H9 (cell line): ENCODE measurements around the gene DPP10. TPM values are rescaled to one million over a fixed set of nuclear protein-coding genes. Genes with fewer than 3 reads are reported as not detected.

Source experiments
- DNase-seq: peaks from one replicate; pipeline ENCODE4 v3.0.0-alpha.2; 2017
- H2AFZ ChIP-seq: one replicate; pipeline ENCODE4 v1.6.1; 2013; ENCODE audit warnings: mild to moderate bottlenecking, low read length, control low read depth, moderate library complexity
- H2AK5ac ChIP-seq: 2 replicates; pipeline ENCODE4 v1.6.1; 2013; ENCODE audit warnings: low read length, control low read depth, mixed read lengths; ENCODE audit not compliant: insufficient read length
- H2BK120ac ChIP-seq: one replicate; pipeline ENCODE4 v1.6.1; 2013; ENCODE audit warnings: low read depth, mild to moderate bottlenecking, low read length, control low read depth, inconsistent platforms; ENCODE audit not compliant: poor library complexity, severe bottlenecking
- H2BK12ac ChIP-seq: 2 replicates; pipeline ENCODE4 v1.6.1; 2013; ENCODE audit warnings: low read length, control low read depth, mixed read lengths, low read depth; ENCODE audit not compliant: insufficient read length
- H2BK15ac ChIP-seq: 2 replicates; pipeline ENCODE4 v1.6.1; 2013; ENCODE audit warnings: low read depth, low read length, control low read depth
- H2BK20ac ChIP-seq: one replicate; pipeline ENCODE4 v1.6.1; 2013; ENCODE audit warnings: low read depth, mild to moderate bottlenecking, low read length, control low read depth, inconsistent platforms; ENCODE audit not compliant: poor library complexity, severe bottlenecking
- H2BK5ac ChIP-seq: 2 replicates; pipeline ENCODE4 v1.6.1; 2013; ENCODE audit warnings: low read length, control low read depth, mixed read lengths; ENCODE audit not compliant: insufficient read length
- H3K14ac ChIP-seq: 2 replicates; pipeline ENCODE4 v1.6.1; 2013; ENCODE audit warnings: low read length, control low read depth; ENCODE audit not compliant: insufficient read depth
- H3K18ac ChIP-seq: 2 replicates; pipeline ENCODE4 v1.6.1; 2013; ENCODE audit warnings: low read depth, mild to moderate bottlenecking, mixed read lengths, low read length, control low read depth; ENCODE audit not compliant: insufficient read length
- H3K23ac ChIP-seq: 2 replicates; pipeline ENCODE4 v1.6.1; 2013; ENCODE audit warnings: low read length, control low read depth, mixed read lengths, low read depth; ENCODE audit not compliant: insufficient read length
- H3K23me2 ChIP-seq: 2 replicates; pipeline ENCODE4 v1.6.1; 2013; ENCODE audit warnings: low read depth, mild to moderate bottlenecking, mixed read lengths, low read length, control low read depth; ENCODE audit not compliant: insufficient read length, poor library complexity, severe bottlenecking
- H3K27ac ChIP-seq: 2 replicates; pipeline ENCODE4 v1.5.1; 2013; ENCODE audit warnings: low read length, control low read depth, mixed read lengths, low read depth; ENCODE audit not compliant: insufficient read length
- H3K27me3 ChIP-seq: 2 replicates; pipeline ENCODE4 v1.6.1; 2013; ENCODE audit warnings: low read length, control low read depth, inconsistent platforms; ENCODE audit not compliant: insufficient read depth
- H3K4ac ChIP-seq: 2 replicates; pipeline ENCODE4 v1.6.1; 2013; ENCODE audit warnings: low read depth, mild to moderate bottlenecking, control low read depth, inconsistent platforms, low read length, moderate library complexity
- H3K4me1 ChIP-seq: 2 replicates; pipeline ENCODE4 v1.6.1; 2013; ENCODE audit warnings: low read length, control low read depth, inconsistent platforms; ENCODE audit not compliant: insufficient read depth
- H3K4me2 ChIP-seq: 2 replicates; pipeline ENCODE4 v1.6.1; 2013; ENCODE audit warnings: low read length, control low read depth, mixed read lengths; ENCODE audit not compliant: insufficient read length, insufficient read depth
- H3K56ac ChIP-seq: 2 replicates; pipeline ENCODE4 v1.6.1; 2013; ENCODE audit warnings: low read depth, mild to moderate bottlenecking, mixed read lengths, low read length, control low read depth; ENCODE audit not compliant: insufficient read length
- H3K79me1 ChIP-seq: 2 replicates; pipeline ENCODE4 v1.6.1; 2013; ENCODE audit warnings: low read depth, mild to moderate bottlenecking, moderate library complexity, low read length, control low read depth, inconsistent platforms; ENCODE audit not compliant: insufficient read depth, poor library complexity, severe bottlenecking
- H3K79me2 ChIP-seq: 2 replicates; pipeline ENCODE4 v1.6.1; 2013; ENCODE audit warnings: low read length, control low read depth, inconsistent platforms; ENCODE audit not compliant: insufficient read depth
- H3K9ac ChIP-seq: 2 replicates; pipeline ENCODE4 v1.6.1; 2013; ENCODE audit warnings: low read length, control low read depth, mixed read lengths; ENCODE audit not compliant: insufficient read length; ENCODE audit errors: extremely low read depth
- H3K9me3 ChIP-seq: one replicate; pipeline ENCODE4 v1.6.1; 2013; ENCODE audit warnings: low read depth, low read length, inconsistent platforms; ENCODE audit not compliant: control insufficient read depth
- H3T11ph ChIP-seq: one replicate; pipeline ENCODE4 v1.6.1; 2013; ENCODE audit warnings: mild to moderate bottlenecking, low read length, control low read depth, inconsistent platforms
- H4K20me1 ChIP-seq: one replicate; pipeline ENCODE4 v1.6.1; 2013; ENCODE audit not compliant: control insufficient read depth, insufficient read length, insufficient read depth
- H4K5ac ChIP-seq: 2 replicates; pipeline ENCODE4 v1.6.1; 2013; ENCODE audit warnings: low read depth, mild to moderate bottlenecking, mixed read lengths, low read length, control low read depth; ENCODE audit not compliant: insufficient read length
- H4K8ac ChIP-seq: replicated peaks from 2 replicates; pipeline ENCODE4 v1.6.1; 2013; ENCODE audit warnings: low read length, control low read depth, mixed read lengths, low read depth; ENCODE audit not compliant: insufficient read length
- H4K91ac ChIP-seq: 2 replicates; pipeline ENCODE4 v1.6.1; 2013; ENCODE audit warnings: low read depth, mild to moderate bottlenecking, moderate library complexity, mixed read lengths, low read length, control low read depth; ENCODE audit not compliant: insufficient read length
- H3K27ac Mint-ChIP-seq, 3 experiments: 2 replicates in 2 of 3; 3 replicates in 1 of 3; pipeline ENCODE4 v1.8.0; 2020 to 2021; ENCODE audit warnings: mixed read lengths in 3 of 3, mild to moderate bottlenecking in 1 of 3, moderate library complexity in 1 of 3
- H3K27me3 Mint-ChIP-seq: 2 replicates; pipeline ENCODE4 v1.8.0; 2021; ENCODE audit warnings: low read depth, mild to moderate bottlenecking, moderate library complexity, mixed read lengths
- H3K36me3 Mint-ChIP-seq, 3 experiments: 2 replicates in 2 of 3; 3 replicates in 1 of 3; pipeline ENCODE4 v1.8.0; 2020 to 2021; ENCODE audit warnings: low read depth in 3 of 3, mixed read lengths in 3 of 3; ENCODE audit not compliant: insufficient read depth in 1 of 3
- H3K4me1 Mint-ChIP-seq, 2 experiments: 2 replicates each; pipeline ENCODE4 v1.8.0; 2020; ENCODE audit warnings: mixed read lengths in 2 of 2
- H3K4me3 Mint-ChIP-seq, 2 experiments: 2 replicates in 1 of 2; 3 replicates in 1 of 2; pipeline ENCODE4 v1.8.0; 2020 to 2021; ENCODE audit warnings: mild to moderate bottlenecking in 2 of 2, mixed read lengths in 2 of 2, moderate library complexity in 1 of 2
- H3K9me3 Mint-ChIP-seq, 2 experiments: 2 replicates in 1 of 2; 3 replicates in 1 of 2; pipeline ENCODE4 v1.8.0; 2020; ENCODE audit warnings: mild to moderate bottlenecking in 2 of 2, mixed read lengths in 2 of 2, moderate library complexity in 1 of 2
- CTCF ChIP-seq: fragments of 200-600 bp; sonication (generic); conservative IDR thresholded peaks from 3 replicates; pipeline ENCODE4 v1.8.0; 2021; ENCODE audit warnings: antibody characterized with exemption, mild to moderate bottlenecking
- WGBS: extraction: QIAGEN DNeasy Blood & Tissue Kit; methylation state at CpG from one replicate; pipeline ENCODE4 v1.1.7; 2013; ENCODE audit warnings: missing lambda C conversion rate, low lambda C conversion rate, mixed read lengths; ENCODE audit not compliant: insufficient read length; ENCODE audit errors: extremely low coverage; 5-methylcytosine and 5-hydroxymethylcytosine counted together
- total RNA-seq: library from RNA; stranded (reverse); gene quantifications from 2 replicates; pipeline ENCODE4 v1.2.1, GENCODE V29; 2021

Gene DPP10
- total RNA-seq, 1 experiment from 2014 or later, result 11.3 TPM

DNA sequence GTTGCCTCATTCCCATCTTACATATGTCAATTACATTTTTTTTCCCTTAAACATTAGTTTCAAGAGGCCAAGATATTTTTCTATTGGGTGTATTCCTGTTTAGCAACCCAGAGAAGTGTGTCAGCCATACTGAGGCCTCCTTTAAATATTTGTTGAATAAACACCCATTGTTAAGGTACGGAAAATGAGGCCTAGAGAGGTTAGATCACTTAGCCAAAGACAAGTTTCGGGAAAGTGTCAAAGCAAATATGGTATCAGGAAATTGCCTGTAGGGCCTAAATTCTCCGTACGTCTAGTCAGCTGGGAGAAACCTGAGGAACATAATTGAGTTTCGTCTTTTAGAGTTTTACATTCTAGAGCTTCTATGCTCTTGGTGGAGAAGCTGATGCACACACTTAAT lies 1138.3 kb downstream of the DPP10 start:
- Histone ChIP-seq H2AK5ac (no peak overlapping the region), H2BK15ac (no peak overlapping the region), H4K5ac (no peak overlapping the region), H3K9ac (no peak overlapping the region), H2BK5ac (no peak overlapping the region), H3K4me2 (no peak overlapping the region), H2BK120ac (no peak overlapping the region), H3K79me2 (no peaks in the 10 kb centered on the region), H3K14ac (no peak overlapping the region), H2BK12ac (no peak overlapping the region), H4K8ac (no peak overlapping the region), H3K27me3 (no peaks in the 10 kb centered on the region), H4K91ac (no peak overlapping the region), H3K23me2 (no peaks in the 10 kb centered on the region), H3K56ac (no peak overlapping the region), H4K20me1 (no peaks in the 10 kb centered on the region), H3K4me1 (no peaks in the 10 kb centered on the region), H3K27ac (no peak overlapping the region), H3K9me3 (no peaks in the 10 kb centered on the region), H2AFZ (no peak overlapping the region), H3K79me1 (no peaks in the 10 kb centered on the region), H2BK20ac (no peak overlapping the region), H3K23ac (no peak overlapping the region), H3K18ac (no peak overlapping the region), H3T11ph (no peak overlapping the region), H3K4ac (no peak overlapping the region)
- Mint-ChIP-seq H3K9me3 (no peaks in the 10 kb centered on the region; a peak in 1 of 5 replicates), H3K27me3 (no peaks in the 10 kb centered on the region), H3K36me3 (peaks cover 0 to 8% (median 3%) of the 10 kb centered on the region in 3 experiments; a peak in 4 of 7 replicates), H3K4me1 (no peaks in the 10 kb centered on the region), H3K4me3 (no peak overlapping the region), H3K27ac (no peak overlapping the region)
- WGBS, result no CpG with 5 or more reads among the region's 5 CpGs
- TF ChIP-seq CTCF, result no peak
- DNase-seq, result no peak
